GM23338 (cell line): Measurements from ENCODE around the gene HACD1. TPM values are rescaled to one million over a fixed set of nuclear protein-coding genes. Genes with fewer than 3 reads are reported as not detected.
A peak's percentile ranks its signal among the peaks of the same experiment; 100 is the strongest.

Experiments
- ATAC-seq: fragments of 200-7000 bp; cut with Tn5 transposase; 3 replicates; pipeline ENCODE4 v1.9.1; 2020
- DNase-seq: peaks from one replicate; pipeline ENCODE4 v3.0.0-alpha.2; 2015; ENCODE audit warnings: low spot score
- H2AFZ ChIP-seq: fragments of 200-600 bp; sonication (generic); 2 replicates; pipeline ENCODE4 v1.8.0; 2016; ENCODE audit warnings: antibody characterized with exemption, mild to moderate bottlenecking, moderate library complexity
- H3F3A ChIP-seq: fragments of 200-600 bp; sonication (generic); replicated peaks from 2 replicates; pipeline ENCODE4 v1.8.0; 2017; ENCODE audit warnings: antibody characterized with exemption, mixed run types, low read depth
- H3K27ac ChIP-seq: fragments of 200-600 bp; sonication (generic); 2 replicates; pipeline ENCODE4 v1.6.1; 2016; ENCODE audit warnings: low read depth
- H3K27me3 ChIP-seq: fragments of 200-600 bp; sonication (generic); 2 replicates; pipeline ENCODE4 v1.8.0; 2016; ENCODE audit warnings: mild to moderate bottlenecking, mixed run types, moderate library complexity; ENCODE audit not compliant: insufficient read depth
- H3K36me3 ChIP-seq: fragments of 200-600 bp; sonication (generic); 2 replicates; pipeline ENCODE4 v1.8.0; 2016; ENCODE audit warnings: mild to moderate bottlenecking; ENCODE audit not compliant: insufficient read depth
- H3K4me1 ChIP-seq: fragments of 200-600 bp; sonication (generic); 2 replicates; pipeline ENCODE4 v1.8.0; 2016; ENCODE audit warnings: mild to moderate bottlenecking, moderate library complexity; ENCODE audit not compliant: insufficient read depth
- H3K4me2 ChIP-seq: fragments of 200-600 bp; sonication (generic); 2 replicates; pipeline ENCODE4 v1.7.1; 2017; ENCODE audit warnings: mixed run types
- H3K4me3 ChIP-seq: fragments of 200-600 bp; sonication (generic); 2 replicates; pipeline ENCODE4 v1.6.1; 2016; ENCODE audit warnings: mixed run types
- H3K79me2 ChIP-seq: fragments of 200-600 bp; sonication (generic); replicated peaks from 2 replicates; pipeline ENCODE4 v1.8.0; 2017; ENCODE audit warnings: mild to moderate bottlenecking; ENCODE audit not compliant: insufficient read depth
- H3K9me2 ChIP-seq: fragments of 200-600 bp; sonication (generic); 2 replicates; pipeline ENCODE4 v1.8.0; 2017; ENCODE audit not compliant: insufficient read depth
- H4K20me1 ChIP-seq: fragments of 200-600 bp; sonication (generic); replicated peaks from 2 replicates; pipeline ENCODE4 v1.8.0; 2017; ENCODE audit warnings: mild to moderate bottlenecking; ENCODE audit not compliant: insufficient read depth
- H3K27ac Mint-ChIP-seq: 2 replicates; pipeline ENCODE4 v1.8.0; 2020; ENCODE audit warnings: inconsistent platforms, mild to moderate bottlenecking, moderate library complexity, mixed read lengths
- H3K27me3 Mint-ChIP-seq: 3 replicates; pipeline ENCODE4 v1.8.0; 2022; ENCODE audit warnings: low read depth, mild to moderate bottlenecking, moderate library complexity, mixed read lengths, inconsistent platforms; ENCODE audit not compliant: insufficient read depth, poor library complexity
- H3K36me3 Mint-ChIP-seq: 3 replicates; pipeline ENCODE4 v1.8.0; 2021; ENCODE audit warnings: low read depth, mild to moderate bottlenecking, inconsistent platforms, moderate library complexity, mixed read lengths
- H3K4me1 Mint-ChIP-seq: 3 replicates; pipeline ENCODE4 v1.8.0; 2020; ENCODE audit warnings: mild to moderate bottlenecking, inconsistent platforms, mixed read lengths
- H3K4me3 Mint-ChIP-seq: 3 replicates; pipeline ENCODE4 v1.8.0; 2021; ENCODE audit warnings: moderate library complexity, mild to moderate bottlenecking, inconsistent platforms, mixed read lengths
- H3K9me3 Mint-ChIP-seq: 3 replicates; pipeline ENCODE4 v1.8.0; 2020; ENCODE audit warnings: moderate library complexity, mild to moderate bottlenecking, inconsistent platforms, mixed read lengths
- CREB1 ChIP-seq: fragments of 250-450 bp; sonication (Bioruptor Pico); IDR thresholded peaks from 2 replicates; pipeline ENCODE4 v1.5.0; 2020; ENCODE audit warnings: low read depth, mild to moderate bottlenecking, moderate library complexity
- CTCF ChIP-seq, 2 experiments: fragments of 200-600 bp in 1 of 2; sonication (generic) in 1 of 2; conservative IDR thresholded peaks; 2 replicates each; pipeline versions ENCODE4 v1.5.1 to v1.6.1; 2016 to 2017; ENCODE audit warnings: antibody characterized with exemption in 2 of 2, low read depth in 2 of 2, mild to moderate bottlenecking in 2 of 2, moderate library complexity in 1 of 2
- EZH2 ChIP-seq: fragments of 200-600 bp; sonication (generic); IDR thresholded peaks from one replicate; pipeline ENCODE4 v1.8.0; 2017; ENCODE audit warnings: antibody characterized with exemption, mild to moderate bottlenecking, low read depth; ENCODE audit not compliant: unreplicated experiment
- NANOG ChIP-seq: IDR thresholded peaks from 2 replicates; pipeline ENCODE4 v1.6.1; 2016; ENCODE audit warnings: antibody characterized with exemption, borderline replicate concordance
- POLR2AphosphoS5 ChIP-seq: IDR thresholded peaks from 2 replicates; pipeline ENCODE4 v1.6.1; 2016; ENCODE audit warnings: antibody characterized with exemption, low read depth
- REST ChIP-seq: IDR thresholded peaks from one replicate; pipeline ENCODE4 v1.6.1; 2018; ENCODE audit warnings: antibody characterized with exemption; ENCODE audit not compliant: unreplicated experiment
- STAT1 ChIP-seq: IDR thresholded peaks from one replicate; pipeline ENCODE4 v1.6.1; 2016; ENCODE audit warnings: antibody characterized with exemption; ENCODE audit not compliant: unreplicated experiment
- ZNF114 ChIP-seq: fragments of 250-450 bp; sonication (Bioruptor Pico); IDR thresholded peaks from 2 replicates; pipeline ENCODE4 v1.5.0; 2020; ENCODE audit warnings: mild to moderate bottlenecking, moderate library complexity
- ZNF462 ChIP-seq: fragments of 250-450 bp; sonication (Bioruptor Pico); IDR thresholded peaks from 2 replicates; pipeline ENCODE4 v1.5.0; 2020; ENCODE audit warnings: mild to moderate bottlenecking, moderate library complexity
- polyA plus RNA-seq: library from polyadenylated mRNA; unstranded; fragments of >200 nt; fragmentation: Nextera tagmentation; extraction: Ambion mirVana; gene quantifications from 2 replicates; pipeline ENCODE4 v1.2.1, GENCODE V29; 2016
- total RNA-seq: library from RNA; depleted of rRNA; stranded (reverse); fragments of >200 nt; shearing (Covaris generic); gene quantifications from 2 replicates; pipeline ENCODE4 v1.2.3, GENCODE V29; 2014

HACD1 gene
- total and polyA plus RNA-seq, 2 experiments from 2014 or later, result 32.2 to 66.2 TPM

- peak overlapping the region; percentile 99 for H3K4me3 Mint-ChIP-seq
- Histone ChIP-seq H4K20me1 (no peaks in the 10 kb centered on the region), H3K79me2 (peaks cover 87% of the 10 kb centered on the region), H3K27ac (no peak overlapping the region), H3K4me2 (peak overlapping the region; percentile 85), H2AFZ (no peak overlapping the region), H3F3A (no peaks in the 10 kb centered on the region; the same call in 1 of the 2 replicates), H3K36me3 (no peaks in the 10 kb centered on the region), H3K9me2 (no peaks in the 10 kb centered on the region), H3K4me3 (peak overlapping the region; percentile 90), H3K4me1 (peaks cover 20% of the 10 kb centered on the region), H3K27me3 (no peaks in the 10 kb centered on the region)
- DNase-seq (no peak), ATAC-seq (no peak)
- H3K27me3 Mint-ChIP-seq, result peaks cover 11% of the 10 kb centered on the region
- peaks cover 9% of the 10 kb centered on the region for H3K36me3 Mint-ChIP-seq
- TF ChIP-seq EZH2, result no peak
- TF ChIP-seq POLR2AphosphoS5, result no peak
- peaks cover 20% of the 10 kb centered on the region for H3K4me1 Mint-ChIP-seq
- no peaks in the 10 kb centered on the region for H3K9me3 Mint-ChIP-seq
- H3K27ac Mint-ChIP-seq, result peak overlapping the region; percentile 65; the same call in 1 of the 2 replicates
These were observed 28.6 kb upstream of the HACD1 start for GRCh38 chr10:17645621-17646345.

GRCh38 chr10:17644485-17644943, 27.3 kb upstream of the HACD1 start:
- DNase-seq, result peak; percentile 23
- H3K27ac ChIP-seq, result peak overlapping the region; percentile 75
- no peaks in the 10 kb centered on the region for H3K36me3 ChIP-seq
- H3K9me2 ChIP-seq, result no peaks in the 10 kb centered on the region
- peak overlapping the region; percentile 85 for H3K4me2 ChIP-seq
- Mint-ChIP-seq H3K4me1 (peaks cover 14% of the 10 kb centered on the region), H3K36me3 (peaks cover 9% of the 10 kb centered on the region), H3K4me3 (peak overlapping the region; percentile 99), H3K9me3 (no peaks in the 10 kb centered on the region), H3K27ac (peak overlapping the region; percentile 100), H3K27me3 (peaks cover 11% of the 10 kb centered on the region)
- peaks cover 9% of the 10 kb centered on the region for H3K4me1 ChIP-seq
- peak overlapping the region; percentile 19; the same call in 1 of the 2 replicates for H2AFZ ChIP-seq
- H3K27me3 ChIP-seq, result no peaks in the 10 kb centered on the region
- peak overlapping the region; percentile 90 for H3K4me3 ChIP-seq
- H3K79me2 ChIP-seq, result peaks cover 77% of the 10 kb centered on the region
- peak; percentile 53 for ATAC-seq
- H3F3A ChIP-seq, result no peaks in the 10 kb centered on the region
- no peaks in the 10 kb centered on the region for H4K20me1 ChIP-seq
- no peak for TF ChIP-seq ZNF114 (CRISPR knock-in tag)
- TF ChIP-seq CREB1 (CRISPR knock-in tag), result no peak
- TF ChIP-seq NANOG, result no peak
- TF ChIP-seq STAT1, result no peak
- no peak for TF ChIP-seq REST
- no peak for TF ChIP-seq EZH2
- TF ChIP-seq ZNF462 (CRISPR knock-in tag), result no peak
- no peak for TF ChIP-seq CTCF (conservative IDR thresholded peaks at IDR 0.05; ENCODE audit: low read depth in 2 of 2)
- TF ChIP-seq POLR2AphosphoS5, result no peak
